Skin epidermis (tissue), 12 donors: ENCODE measurements around the gene ERN1.

Experiments
- H3K27ac ChIP-seq, 21 experiments: fragments of 200-600 bp; sonication (generic) in 11 of 21; one replicate each; pipeline ENCODE4 v1.5.0; 2020; ENCODE audit warnings: mild to moderate bottlenecking in 3 of 21, inconsistent platforms in 2 of 21, moderate library complexity in 2 of 21
- H3K4me3 ChIP-seq, 7 experiments: fragments of 200-600 bp; sonication (generic) in 2 of 7; one replicate each; pipeline ENCODE4 v1.5.0; 2020; ENCODE audit warnings: inconsistent platforms in 2 of 7, mild to moderate bottlenecking in 2 of 7, moderate library complexity in 1 of 7

Gene ERN1

GRCh38 chr17:64053101-64053500 is 76.8 kb downstream of the ERN1 start:
- Histone ChIP-seq H3K27ac (peak overlapping the region in 1 of 21 experiments; percentile 14), H3K4me3 (no peak overlapping the region)

GRCh38 chr17:64051153-64051552 is 78.8 kb downstream of the ERN1 start:
- Histone ChIP-seq H3K4me3 (no peak overlapping the region), H3K27ac (peak overlapping the region in 6 of 21 experiments; percentile 36 to 79 (median 74))

GRCh38 chr17:64048805-64049204 is 81.1 kb downstream of the ERN1 start:
- Histone ChIP-seq H3K4me3 (no peak overlapping the region), H3K27ac (peak overlapping the region in 2 of 21 experiments; percentile 10 to 49)

- no peak overlapping the region for H3K4me3 ChIP-seq
- H3K27ac ChIP-seq, result no peak overlapping the region
Measured at GRCh38 chr17:64045176-64045575, 84.8 kb downstream of the ERN1 start.

- Histone ChIP-seq H3K27ac (no peak overlapping the region), H3K4me3 (no peak overlapping the region)
Measured at GRCh38 chr17:64042700-64043485, 87.1 kb downstream of the ERN1 start.

GRCh38 chr17:64041912-64042311 is 88.0 kb downstream of the ERN1 start:
- no peak overlapping the region for H3K4me3 ChIP-seq

GRCh38 chr17:64040206-64040605 is 89.7 kb downstream of the ERN1 start:
- H3K4me3 ChIP-seq, result no peak overlapping the region
- H3K27ac ChIP-seq, result no peak overlapping the region

More at GRCh38 chr17:64041912-64042311, 88.0 kb downstream of the ERN1 start:
- no peak overlapping the region for H3K27ac ChIP-seq

- H3K27ac ChIP-seq, result no peak overlapping the region
- H3K4me3 ChIP-seq, result no peak overlapping the region
Measured at GRCh38 chr17:64039106-64039400, 90.9 kb downstream of the ERN1 start.

GRCh38 chr17:64038331-64039105 is 91.4 kb downstream of the ERN1 start:
- H3K27ac ChIP-seq, result no peak overlapping the region
- no peak overlapping the region for H3K4me3 ChIP-seq

GRCh38 chr17:64037802-64038201 is 92.1 kb downstream of the ERN1 start:
- H3K4me3 ChIP-seq, result no peak overlapping the region
- no peak overlapping the region for H3K27ac ChIP-seq

- Histone ChIP-seq H3K27ac (no peak overlapping the region), H3K4me3 (no peak overlapping the region)
Measured at GRCh38 chr17:64037180-64037579, 92.8 kb downstream of the ERN1 start.

- H3K27ac ChIP-seq, result no peak overlapping the region
- no peak overlapping the region for H3K4me3 ChIP-seq
Measured at GRCh38 chr17:64036198-64036922, 93.6 kb downstream of the ERN1 start.

GRCh38 chr17:64032081-64032480 is 97.9 kb downstream of the ERN1 start:
- Histone ChIP-seq H3K4me3 (no peak overlapping the region), H3K27ac (no peak overlapping the region)

- Histone ChIP-seq H3K4me3 (no peak overlapping the region), H3K27ac (no peak overlapping the region)
Measured at GRCh38 chr17:64028874-64029464, 101.0 kb downstream of the ERN1 start.

- H3K4me3 ChIP-seq, result peak overlapping the region in 1 of 7 experiments; percentile 16
- H3K27ac ChIP-seq, result peak overlapping the region in 5 of 21 experiments; percentile 38 to 70 (median 52)
Measured at GRCh38 chr17:64025732-64026294, 104.1 kb downstream of the ERN1 start.

- peak overlapping the region in 7 of 21 experiments; percentile 16 to 70 (median 51) for H3K27ac ChIP-seq
- H3K4me3 ChIP-seq, result no peak overlapping the region
Measured at GRCh38 chr17:64024781-64025731, 104.9 kb downstream of the ERN1 start.

- H3K4me3 ChIP-seq, result no peak overlapping the region
- H3K27ac ChIP-seq, result peak overlapping the region in 5 of 21 experiments; percentile 38 to 70 (median 51)
Measured at GRCh38 chr17:64024215-64024654, 105.7 kb downstream of the ERN1 start.

- peak overlapping the region in 1 of 21 experiments; percentile 26 for H3K27ac ChIP-seq
Measured at GRCh38 chr17:64022611-64023063, 107.3 kb downstream of the ERN1 start.

More at GRCh38 chr17:64022611-64023063, 107.3 kb downstream of the ERN1 start:
- H3K4me3 ChIP-seq, result no peak overlapping the region
